ENCODE results near the gene TMEM198. TPM values are rescaled to one million over a fixed set of nuclear protein-coding genes. Genes with fewer than 3 reads are reported as not detected.
A peak's percentile ranks its signal among the peaks of the same experiment; 100 is the strongest.

The TMEM198 gene
- total and polyA plus RNA-seq, 2 donors, result 2.0 to 6.0 TPM

GRCh38 chr2:219514196-219514761 is 29.5 kb upstream of the TMEM198 start, which contains the start of gene ASIC4:
Gene ASIC4, plus strand, starts transcription at chr2:219514482. Its CDS starts 243 bp downstream, at chr2:219514725.
- Histone ChIP-seq H3K27ac (ENCODE audit: low read depth) (no peak within 1 kb of the TSS), H3K4me3 (ENCODE audit: low read depth, low read length) (no peak within 1 kb of the TSS), H3K4me1 (ENCODE audit: insufficient read depth) (no peaks in the 10 kb centered on the region), H3K36me3 (ENCODE audit: insufficient read depth) (no peaks in the 10 kb centered on the region)
- 10% methylated on average over 31 of the region's 31 CpGs for WGBS
- DNase-seq (ENCODE audit: extremely low spot score), result no peak

GRCh38 chr2:219514836-219515235 is 29.0 kb upstream of the TMEM198 start:
- WGBS, result 83% methylated on average over 21 of the region's 21 CpGs
- Histone ChIP-seq H3K36me3 (ENCODE audit: insufficient read depth) (no peaks in the 10 kb centered on the region), H3K27ac (ENCODE audit: low read depth) (no peak overlapping the region), H3K4me3 (ENCODE audit: low read depth, low read length) (no peak overlapping the region), H3K4me1 (ENCODE audit: insufficient read depth) (no peaks in the 10 kb centered on the region)
- DNase-seq (ENCODE audit: extremely low spot score), result no peak

GRCh38 chr2:219515874-219516629 is 27.8 kb upstream of the TMEM198 start:
- Histone ChIP-seq H3K36me3 (ENCODE audit: insufficient read depth) (no peaks in the 10 kb centered on the region), H3K27ac (ENCODE audit: low read depth) (no peak overlapping the region), H3K4me1 (ENCODE audit: insufficient read depth) (no peaks in the 10 kb centered on the region), H3K4me3 (ENCODE audit: low read depth, low read length) (no peak overlapping the region)
- 77% methylated on average over 17 of the region's 17 CpGs for WGBS
- DNase-seq (ENCODE audit: extremely low spot score), result no peak

GRCh38 chr2:219516888-219517287 is 26.9 kb upstream of the TMEM198 start:
- no peaks in the 10 kb centered on the region for H3K4me1 ChIP-seq (ENCODE audit: insufficient read depth)
- no peak overlapping the region for H3K4me3 ChIP-seq (ENCODE audit: low read depth, low read length)
- H3K36me3 ChIP-seq (ENCODE audit: insufficient read depth), result no peaks in the 10 kb centered on the region
- no peak for DNase-seq (ENCODE audit: extremely low spot score)
- H3K27ac ChIP-seq (ENCODE audit: low read depth), result no peak overlapping the region
- WGBS, result 76% methylated on average over 7 of the region's 7 CpGs

GRCh38 chr2:219517954-219518778 is 25.7 kb upstream of the TMEM198 start:
- no peak overlapping the region for H3K27ac ChIP-seq (ENCODE audit: low read depth)
- no peaks in the 10 kb centered on the region for H3K36me3 ChIP-seq (ENCODE audit: insufficient read depth)
- H3K4me1 ChIP-seq (ENCODE audit: insufficient read depth), result no peaks in the 10 kb centered on the region
- DNase-seq (ENCODE audit: extremely low spot score), result no peak
- 68% methylated on average over 10 of the region's 10 CpGs for WGBS
- H3K4me3 ChIP-seq (ENCODE audit: low read depth, low read length), result no peak overlapping the region

- H3K4me1 ChIP-seq (ENCODE audit: insufficient read depth), result no peaks in the 10 kb centered on the region
- no peak overlapping the region for H3K4me3 ChIP-seq (ENCODE audit: low read depth, low read length)
- DNase-seq (ENCODE audit: extremely low spot score), result no peak
- no peak overlapping the region for H3K27ac ChIP-seq (ENCODE audit: low read depth)
- no peaks in the 10 kb centered on the region for H3K36me3 ChIP-seq (ENCODE audit: insufficient read depth)
- 83% methylated on average over 9 of the region's 9 CpGs for WGBS
Measured at GRCh38 chr2:219519526-219519916, 24.3 kb upstream of the TMEM198 start.

GRCh38 chr2:219520079-219520478 is 23.7 kb upstream of the TMEM198 start:
- no peak for DNase-seq (ENCODE audit: extremely low spot score)
- no peaks in the 10 kb centered on the region for H3K36me3 ChIP-seq (ENCODE audit: insufficient read depth)
- H3K4me3 ChIP-seq (ENCODE audit: low read depth, low read length), result no peak overlapping the region
- no peak overlapping the region for H3K27ac ChIP-seq (ENCODE audit: low read depth)
- no peaks in the 10 kb centered on the region for H3K4me1 ChIP-seq (ENCODE audit: insufficient read depth)
- WGBS, result 79% methylated on average over 8 of the region's 8 CpGs

- no peaks in the 10 kb centered on the region for H3K36me3 ChIP-seq (ENCODE audit: insufficient read depth)
- H3K4me3 ChIP-seq (ENCODE audit: low read depth, low read length), result no peak overlapping the region
- H3K27ac ChIP-seq (ENCODE audit: low read depth), result no peak overlapping the region
- WGBS, result 24% methylated on average over 14 of the region's 14 CpGs
- H3K4me1 ChIP-seq (ENCODE audit: insufficient read depth), result no peaks in the 10 kb centered on the region
- DNase-seq (ENCODE audit: extremely low spot score), result no peak
Measured at GRCh38 chr2:219521066-219521880, 22.6 kb upstream of the TMEM198 start.

- 2% methylated on average over 70 of the region's 70 CpGs for WGBS
- Histone ChIP-seq H3K36me3 (ENCODE audit: insufficient read depth) (no peaks in the 10 kb centered on the region), H3K27ac (ENCODE audit: low read depth) (no peak overlapping the region), H3K4me3 (ENCODE audit: low read depth, low read length) (peak overlapping the region; percentile 15), H3K4me1 (ENCODE audit: insufficient read depth) (no peaks in the 10 kb centered on the region)
- DNase-seq (ENCODE audit: extremely low spot score), result no peak
Measured at GRCh38 chr2:219522111-219523030, 21.5 kb upstream of the TMEM198 start.

- Histone ChIP-seq H3K36me3 (ENCODE audit: insufficient read depth) (no peaks in the 10 kb centered on the region), H3K4me3 (ENCODE audit: low read depth, low read length) (peak overlapping the region; percentile 15), H3K27ac (ENCODE audit: low read depth) (no peak overlapping the region), H3K4me1 (ENCODE audit: insufficient read depth) (no peaks in the 10 kb centered on the region)
- WGBS, result 31% methylated on average over 24 of the region's 24 CpGs
- no peak for DNase-seq (ENCODE audit: extremely low spot score)
Measured at GRCh38 chr2:219523031-219523671, 20.7 kb upstream of the TMEM198 start.

- no peaks in the 10 kb centered on the region for H3K36me3 ChIP-seq (ENCODE audit: insufficient read depth)
- 95% methylated on average over 2 of the region's 2 CpGs for WGBS
- no peak for DNase-seq (ENCODE audit: extremely low spot score)
- H3K4me3 ChIP-seq (ENCODE audit: low read depth, low read length), result no peak overlapping the region
- H3K27ac ChIP-seq (ENCODE audit: low read depth), result no peak overlapping the region
- no peaks in the 10 kb centered on the region for H3K4me1 ChIP-seq (ENCODE audit: insufficient read depth)
Measured at GRCh38 chr2:219524817-219525216, 19.0 kb upstream of the TMEM198 start.

Measured in urinary bladder (tissue), 4 donors.